ENCODE measurements around the gene MC4R.

The MC4R gene

DNA sequence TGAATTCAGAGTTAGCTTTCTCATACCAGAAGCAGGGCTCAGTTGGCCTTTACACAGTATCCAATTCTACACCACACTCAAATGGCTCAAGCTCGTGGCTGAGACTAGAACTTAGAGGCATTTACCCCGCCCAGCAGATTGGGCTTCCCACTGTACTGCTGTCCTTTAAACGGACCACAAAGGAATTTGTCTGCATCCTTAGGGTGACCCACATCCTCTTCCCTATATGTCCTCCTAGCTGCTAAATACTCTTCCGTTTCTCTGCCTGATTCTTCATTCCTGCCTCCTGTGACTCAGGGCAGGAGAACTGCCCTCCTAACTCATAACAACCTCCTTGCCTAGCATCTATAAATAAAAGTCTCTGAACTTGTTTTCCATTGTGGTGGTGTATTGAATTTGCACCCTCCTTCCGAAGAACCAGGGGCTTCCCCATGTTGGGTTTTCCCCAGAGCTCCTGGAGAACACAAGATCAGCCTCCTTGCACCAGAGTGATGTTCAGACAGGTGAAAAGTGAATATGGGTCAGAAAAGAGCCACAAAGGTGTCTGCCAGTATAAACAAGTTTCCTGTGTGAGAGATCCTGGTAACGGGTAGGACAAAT lies 32.0 kb upstream of the MC4R start:
- no peak overlapping the region for H3K4me3 ChIP-seq (ENCODE audit: low read depth, low read length)

GRCh38 chr18:60401346-60401745 lies 28.8 kb upstream of the MC4R start:
- no peak for TF ChIP-seq CTCF (IDR thresholded peaks at IDR 0.05; ENCODE audit: borderline replicate concordance, insufficient read depth, low read depth, low read length)
- H3K4me3 ChIP-seq (ENCODE audit: low read depth, low read length) = no peak overlapping the region

More for the DNA sequence above, 32.0 kb upstream of the MC4R start:
- no peak for TF ChIP-seq CTCF (IDR thresholded peaks at IDR 0.05; ENCODE audit: borderline replicate concordance, insufficient read depth, low read depth, low read length)

- no peak for TF ChIP-seq CTCF (IDR thresholded peaks at IDR 0.05; ENCODE audit: borderline replicate concordance, insufficient read depth, low read depth, low read length)
Observed at GRCh38 chr18:60391571-60392226, 19.1 kb upstream of the MC4R start.

GRCh38 chr18:60389314-60389713 lies 16.7 kb upstream of the MC4R start:
- H3K4me3 ChIP-seq (ENCODE audit: low read depth, low read length) = no peak overlapping the region
- TF ChIP-seq CTCF (IDR thresholded peaks at IDR 0.05; ENCODE audit: borderline replicate concordance, insufficient read depth, low read depth, low read length) = no peak

More at GRCh38 chr18:60391571-60392226, 19.1 kb upstream of the MC4R start:
- no peak overlapping the region for H3K4me3 ChIP-seq (ENCODE audit: low read depth, low read length)

DNA sequence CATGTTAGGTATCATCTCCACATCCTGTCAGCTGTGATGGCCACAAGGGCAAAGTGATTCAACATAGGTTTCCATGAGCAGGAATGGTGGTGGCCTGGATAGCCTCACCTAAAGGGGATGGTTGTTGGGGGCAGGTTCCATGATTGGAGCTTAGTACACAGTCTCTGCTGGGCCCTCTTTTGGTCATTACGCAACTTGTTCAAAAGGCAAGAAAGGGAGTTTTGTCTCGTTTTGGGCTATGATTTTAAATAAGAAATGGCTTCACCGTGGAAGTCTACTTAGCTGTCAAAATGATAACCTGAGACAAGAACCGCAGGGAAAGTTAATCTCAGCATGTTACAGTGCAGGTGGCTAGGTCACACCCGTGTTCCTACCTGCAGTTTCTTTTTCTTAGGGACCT lies 13.1 kb upstream of the MC4R start:
- H3K4me3 ChIP-seq (ENCODE audit: low read depth, low read length) = no peak overlapping the region
- no peak for TF ChIP-seq CTCF (IDR thresholded peaks at IDR 0.05; ENCODE audit: borderline replicate concordance, insufficient read depth, low read depth, low read length)

DNA sequence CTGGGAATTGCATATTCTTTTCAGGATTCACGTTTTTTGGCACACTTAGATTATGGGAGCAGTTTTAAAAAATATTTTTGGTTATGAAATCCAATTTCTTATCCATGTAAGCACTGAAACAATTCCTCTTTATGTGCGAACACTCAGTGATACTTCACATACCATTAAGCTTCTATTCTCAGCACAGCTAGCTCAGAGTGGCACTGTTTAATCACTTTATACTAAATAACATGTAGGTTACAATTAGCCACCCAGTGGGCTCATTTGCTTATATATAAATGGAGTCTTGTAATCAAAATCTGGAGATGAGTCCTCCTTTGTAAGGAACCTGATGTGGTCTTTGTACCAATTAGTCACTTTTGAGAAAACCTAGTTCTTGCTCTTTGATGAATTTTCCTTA lies 11.3 kb upstream of the MC4R start:
- H3K4me3 ChIP-seq (ENCODE audit: low read depth, low read length) = no peak overlapping the region
- TF ChIP-seq CTCF (IDR thresholded peaks at IDR 0.05; ENCODE audit: borderline replicate concordance, insufficient read depth, low read depth, low read length) = no peak
